ENCODE data around the gene LRP1.
A peak's percentile ranks its signal among the peaks of the same experiment; 100 is the strongest.

The LRP1 gene

GRCh38 chr12:57223191-57224165 lies 95.2 kb downstream of the LRP1 start:
- no peak for DNase-seq (ENCODE audit: low read depth in 2 of 2)

GRCh38 chr12:57224278-57224972 lies 96.1 kb downstream of the LRP1 start:
- no peak for DNase-seq (ENCODE audit: low read depth in 2 of 2)

GRCh38 chr12:57224973-57225679 lies 96.8 kb downstream of the LRP1 start:
- peak in 1 of 2 donors; percentile 38 for DNase-seq (ENCODE audit: low read depth in 2 of 2)

- DNase-seq (ENCODE audit: low read depth in 2 of 2) = no peak
Measured at GRCh38 chr12:57225680-57226210, 97.5 kb downstream of the LRP1 start.

- no peak for DNase-seq (ENCODE audit: low read depth in 2 of 2)
Measured at GRCh38 chr12:57226588-57227314, 98.5 kb downstream of the LRP1 start.

- no peak for DNase-seq (ENCODE audit: low read depth in 2 of 2)
Measured at GRCh38 chr12:57227315-57228115, 99.2 kb downstream of the LRP1 start.

GRCh38 chr12:57229046-57229633 lies 100.9 kb downstream of the LRP1 start:
- DNase-seq (ENCODE audit: low read depth in 2 of 2) = no peak

- DNase-seq (ENCODE audit: low read depth in 2 of 2) = peak; percentile 78 to 80
Measured at GRCh38 chr12:57229634-57230380, 101.5 kb downstream of the LRP1 start, which contains the start of gene SHMT2. SHMT2 (plus strand) TSS chr12:57229711; CDS start chr12:57229779, 68 bp downstream.

GRCh38 chr12:57230381-57231155 lies 102.3 kb downstream of the LRP1 start:
- no peak for DNase-seq (ENCODE audit: low read depth in 2 of 2)

GRCh38 chr12:57231276-57232021 lies 103.2 kb downstream of the LRP1 start:
- DNase-seq (ENCODE audit: low read depth in 2 of 2) = no peak

GRCh38 chr12:57232156-57232756 lies 104.0 kb downstream of the LRP1 start:
- DNase-seq (ENCODE audit: low read depth in 2 of 2) = no peak

GRCh38 chr12:57233357-57234232 lies 105.3 kb downstream of the LRP1 start:
- no peak for DNase-seq (ENCODE audit: low read depth in 2 of 2)

- no peak for DNase-seq (ENCODE audit: low read depth in 2 of 2)
Measured at GRCh38 chr12:57234233-57234570, 105.9 kb downstream of the LRP1 start.

GRCh38 chr12:57234571-57235016 lies 106.3 kb downstream of the LRP1 start:
- DNase-seq (ENCODE audit: low read depth in 2 of 2) = no peak

GRCh38 chr12:57235017-57235727 lies 106.9 kb downstream of the LRP1 start:
- DNase-seq (ENCODE audit: low read depth in 2 of 2) = no peak

GRCh38 chr12:57235728-57236131 lies 107.4 kb downstream of the LRP1 start:
- DNase-seq (ENCODE audit: low read depth in 2 of 2) = no peak

Measured in stimulated activated CD8-positive, alpha-beta memory T cell treated with anti-CD3 and anti-CD28 coated beads, Interleukin-7, amount 100 ng/mL, for 1 hour (primary cell).